HL-60 (cell line): ENCODE results near the gene TSSK2.

Experiments
- DNase-seq, 2 experiments: peaks; one replicate each; pipeline ENCODE4 v3.0.0-alpha.2; 2010 to 2020; ENCODE audit warnings: low read depth in 1 of 2, low spot score in 1 of 2
- H3K27ac ChIP-seq: fragments of 250-450 bp; sonication (Bioruptor Pico); replicated peaks from 2 replicates; pipeline ENCODE4 v1.5.1; 2020; ENCODE audit warnings: mild to moderate bottlenecking, moderate library complexity
- H3K27me3 ChIP-seq: fragments of 250-450 bp; sonication (Bioruptor Pico); 2 replicates; pipeline ENCODE4 v1.5.1; 2021; ENCODE audit warnings: mild to moderate bottlenecking, moderate library complexity; ENCODE audit not compliant: insufficient read depth, poor library complexity, severe bottlenecking
- H3K4me3 ChIP-seq: replicated peaks from 2 replicates; pipeline ENCODE4 v1.5.1; 2011; ENCODE audit warnings: mild to moderate bottlenecking, control low read depth, low read length; ENCODE audit not compliant: insufficient read depth
- CTCF ChIP-seq: IDR thresholded peaks from one replicate; pipeline ENCODE4 v1.5.1; 2011; ENCODE audit warnings: low read length, control low read depth, inconsistent platforms; ENCODE audit not compliant: insufficient read depth
- GABPA ChIP-seq: IDR thresholded peaks from 2 replicates; pipeline ENCODE4 v1.6.1; 2012; ENCODE audit warnings: low read depth
- POLR2AphosphoS5 ChIP-seq: IDR thresholded peaks from 2 replicates; pipeline ENCODE4 v1.6.1; 2012; ENCODE audit warnings: low read depth
- REST ChIP-seq: IDR thresholded peaks from 2 replicates; pipeline ENCODE4 v1.6.1; 2012; ENCODE audit warnings: low read depth; ENCODE audit not compliant: insufficient replicate concordance
- SPI1 ChIP-seq: IDR thresholded peaks from 2 replicates; pipeline ENCODE4 v1.6.1; 2012; ENCODE audit warnings: low read depth, mild to moderate bottlenecking, borderline replicate concordance

The TSSK2 gene

GRCh38 chr22:19097518-19097917, 33.6 kb upstream of the TSSK2 start:
- DNase-seq = no peak
- Histone ChIP-seq H3K27me3 (no peaks in the 10 kb centered on the region), H3K4me3 (no peak overlapping the region), H3K27ac (no peak overlapping the region)
- no peak for TF ChIP-seq GABPA
- no peak for TF ChIP-seq POLR2AphosphoS5
- TF ChIP-seq SPI1 = no peak
- TF ChIP-seq CTCF = no peak
- TF ChIP-seq REST = no peak

- Histone ChIP-seq H3K27ac (no peak overlapping the region), H3K27me3 (no peaks in the 10 kb centered on the region), H3K4me3 (no peak overlapping the region)
- DNase-seq = no peak
- TF ChIP-seq SPI1 = no peak
- no peak for TF ChIP-seq CTCF
- no peak for TF ChIP-seq REST
- no peak for TF ChIP-seq GABPA
These were observed 33.0 kb upstream of the TSSK2 start for GRCh38 chr22:19098157-19098556.

GRCh38 chr22:19103880-19104821, 27.0 kb upstream of the TSSK2 start:
- H3K27me3 ChIP-seq = no peaks in the 10 kb centered on the region
- H3K27ac ChIP-seq = no peak overlapping the region
- TF ChIP-seq CTCF (no peak), SPI1 (no peak), GABPA (no peak), REST (no peak), POLR2AphosphoS5 (no peak)
- no peak overlapping the region for H3K4me3 ChIP-seq
- no peak for DNase-seq
